ENCODE results near the gene STT3B.

Gene STT3B

DNA sequence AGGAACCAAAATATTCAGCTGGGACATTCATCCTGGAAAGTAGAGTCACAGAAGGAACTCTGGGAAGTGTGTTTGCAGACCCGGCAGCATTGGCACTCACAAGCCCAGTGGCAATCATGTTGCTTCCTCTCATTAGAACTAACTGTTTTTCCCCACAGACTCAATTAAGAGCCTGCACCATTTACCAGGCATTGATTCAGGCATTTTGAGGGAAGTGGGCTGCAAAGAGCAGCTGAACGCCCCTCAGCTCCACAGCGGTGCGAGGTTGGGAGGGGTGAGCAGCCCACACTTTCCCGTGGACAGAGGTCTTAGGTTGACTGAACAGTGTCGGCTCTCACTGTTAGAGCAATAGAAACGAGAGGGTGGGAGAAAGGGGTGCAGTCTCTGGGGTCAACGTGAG lies 143.8 kb downstream of the STT3B start:
- H3K36me3 ChIP-seq = no peaks in the 10 kb centered on the region
- no peak for DNase-seq
- H3K27me3 ChIP-seq = no peaks in the 10 kb centered on the region
- H3K4me1 ChIP-seq = no peaks in the 10 kb centered on the region
- H3K4me3 ChIP-seq (ENCODE audit: low read depth, low read length) = no peak overlapping the region
- TF ChIP-seq, protein P1, sequence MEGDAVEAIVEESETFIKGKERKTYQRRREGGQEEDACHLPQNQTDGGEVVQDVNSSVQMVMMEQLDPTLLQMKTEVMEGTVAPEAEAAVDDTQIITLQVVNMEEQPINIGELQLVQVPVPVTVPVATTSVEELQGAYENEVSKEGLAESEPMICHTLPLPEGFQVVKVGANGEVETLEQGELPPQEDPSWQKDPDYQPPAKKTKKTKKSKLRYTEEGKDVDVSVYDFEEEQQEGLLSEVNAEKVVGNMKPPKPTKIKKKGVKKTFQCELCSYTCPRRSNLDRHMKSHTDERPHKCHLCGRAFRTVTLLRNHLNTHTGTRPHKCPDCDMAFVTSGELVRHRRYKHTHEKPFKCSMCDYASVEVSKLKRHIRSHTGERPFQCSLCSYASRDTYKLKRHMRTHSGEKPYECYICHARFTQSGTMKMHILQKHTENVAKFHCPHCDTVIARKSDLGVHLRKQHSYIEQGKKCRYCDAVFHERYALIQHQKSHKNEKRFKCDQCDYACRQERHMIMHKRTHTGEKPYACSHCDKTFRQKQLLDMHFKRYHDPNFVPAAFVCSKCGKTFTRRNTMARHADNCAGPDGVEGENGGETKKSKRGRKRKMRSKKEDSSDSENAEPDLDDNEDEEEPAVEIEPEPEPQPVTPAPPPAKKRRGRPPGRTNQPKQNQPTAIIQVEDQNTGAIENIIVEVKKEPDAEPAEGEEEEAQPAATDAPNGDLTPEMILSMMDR (IDR thresholded peaks at IDR 0.05; ENCODE audit: low read depth, low read length) = no peak
- no peaks in the 10 kb centered on the region for H3K9me3 ChIP-seq

DNA sequence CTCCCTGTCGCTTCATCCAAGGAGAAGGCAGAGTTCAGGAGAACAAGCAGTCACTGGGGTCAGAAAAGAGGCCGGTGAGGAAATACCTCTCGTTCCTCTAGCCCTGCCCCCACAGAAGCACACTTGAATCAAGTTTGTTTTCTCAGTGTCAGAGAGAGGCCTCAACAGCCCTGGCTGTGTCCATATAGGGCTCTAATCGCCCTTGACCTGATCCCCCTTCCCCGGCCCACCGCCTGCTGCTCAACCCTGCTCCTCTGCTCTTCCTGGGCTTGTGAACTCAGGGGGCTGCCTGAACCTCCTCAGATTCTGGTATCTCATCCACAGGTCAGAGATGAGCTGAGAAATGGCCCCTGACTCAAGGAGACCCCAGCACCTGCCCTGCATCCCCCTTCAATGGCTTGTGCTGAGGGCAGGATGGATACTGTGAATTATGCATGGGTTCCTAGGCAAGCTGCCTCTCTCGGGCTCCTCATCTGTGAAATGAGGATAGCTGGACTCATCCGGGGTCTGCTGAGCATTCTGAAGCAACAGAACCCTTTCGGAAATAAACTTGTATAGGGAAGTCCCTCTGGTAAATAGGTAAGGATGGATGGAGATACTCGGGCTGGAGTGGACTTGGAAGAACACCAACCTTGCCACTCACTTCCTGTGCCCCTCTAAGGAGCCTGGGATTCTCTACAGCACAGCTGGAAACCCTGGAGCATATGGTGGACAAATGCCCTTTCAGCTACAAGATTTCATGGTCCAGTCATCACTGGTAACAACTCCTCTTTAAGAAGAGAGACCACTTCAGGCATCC lies 147.5 kb downstream of the STT3B start:
- H3K4me1 ChIP-seq = no peaks in the 10 kb centered on the region
- no peaks in the 10 kb centered on the region for H3K36me3 ChIP-seq
- no peaks in the 10 kb centered on the region for H3K27me3 ChIP-seq
- H3K4me3 ChIP-seq (ENCODE audit: low read depth, low read length) = no peak overlapping the region
- TF ChIP-seq, protein P1 (IDR thresholded peaks at IDR 0.05; ENCODE audit: low read depth, low read length) = no peak
- H3K9me3 ChIP-seq = no peaks in the 10 kb centered on the region
- DNase-seq = no peak
